GM12872 (cell line): ENCODE results near the gene HAS3.
A peak's percentile ranks its signal among the peaks of the same experiment; 100 is the strongest.

Source experiments
- CTCF ChIP-seq: IDR thresholded peaks from 3 replicates; pipeline ENCODE4 v1.5.1; 2011; ENCODE audit warnings: low read depth, mild to moderate bottlenecking, low read length, moderate library complexity; ENCODE audit not compliant: insufficient read depth

HAS3 gene

GRCh38 chr16:69109486-69110270 is 4.2 kb downstream of the HAS3 start:
- no peak for TF ChIP-seq CTCF

- TF ChIP-seq CTCF: no peak
Observed at GRCh38 chr16:69110406-69110805, 5.0 kb downstream of the HAS3 start.

- no peak for TF ChIP-seq CTCF
Observed at GRCh38 chr16:69111216-69111875, 5.9 kb downstream of the HAS3 start.

GRCh38 chr16:69111876-69112230 is 6.4 kb downstream of the HAS3 start:
- TF ChIP-seq CTCF: no peak

- TF ChIP-seq CTCF: peak; percentile 85
Observed at GRCh38 chr16:69112285-69113129, 7.1 kb downstream of the HAS3 start.

GRCh38 chr16:69113216-69113615 is 7.8 kb downstream of the HAS3 start:
- no peak for TF ChIP-seq CTCF

- no peak for TF ChIP-seq CTCF
Observed at GRCh38 chr16:69114346-69114975, 9.0 kb downstream of the HAS3 start.
